DND-41 (cell line): Measurements from ENCODE around the gene PIKFYVE.

Experiments
- EZH2 ChIP-seq: IDR thresholded peaks from 3 replicates; pipeline ENCODE4 v1.6.1; 2012; ENCODE audit warnings: borderline replicate concordance, low read depth, mild to moderate bottlenecking, moderate library complexity, low read length, inconsistent platforms; ENCODE audit not compliant: severe bottlenecking
- TF ChIP-seq, protein P1 (sequence below): IDR thresholded peaks from 2 replicates; pipeline ENCODE4 v1.5.1; 2012; ENCODE audit warnings: borderline replicate concordance, low read length, moderate library complexity, mild to moderate bottlenecking; ENCODE audit not compliant: poor library complexity, severe bottlenecking; ENCODE audit errors: extremely low read depth

DNA sequence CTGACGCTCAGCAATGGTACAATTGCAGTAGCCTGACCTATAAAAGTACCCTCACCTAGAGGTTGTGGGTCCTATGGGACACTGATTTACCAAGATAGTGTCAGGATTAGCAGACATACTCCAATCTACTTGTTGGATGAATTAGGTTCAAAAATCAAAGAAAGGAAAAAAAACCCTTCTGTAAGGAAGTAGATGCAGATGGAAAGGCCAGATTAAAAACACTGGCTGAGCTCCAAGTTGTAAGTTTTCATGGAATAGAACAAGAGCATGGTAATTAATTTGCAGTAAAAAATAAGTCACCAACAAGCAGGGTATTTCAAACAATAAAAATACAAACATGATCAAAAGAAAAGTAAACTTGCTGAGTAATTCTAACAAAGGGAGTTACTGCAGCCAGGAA, 37.6 kb upstream of the PIKFYVE start:
- TF ChIP-seq, protein P1, sequence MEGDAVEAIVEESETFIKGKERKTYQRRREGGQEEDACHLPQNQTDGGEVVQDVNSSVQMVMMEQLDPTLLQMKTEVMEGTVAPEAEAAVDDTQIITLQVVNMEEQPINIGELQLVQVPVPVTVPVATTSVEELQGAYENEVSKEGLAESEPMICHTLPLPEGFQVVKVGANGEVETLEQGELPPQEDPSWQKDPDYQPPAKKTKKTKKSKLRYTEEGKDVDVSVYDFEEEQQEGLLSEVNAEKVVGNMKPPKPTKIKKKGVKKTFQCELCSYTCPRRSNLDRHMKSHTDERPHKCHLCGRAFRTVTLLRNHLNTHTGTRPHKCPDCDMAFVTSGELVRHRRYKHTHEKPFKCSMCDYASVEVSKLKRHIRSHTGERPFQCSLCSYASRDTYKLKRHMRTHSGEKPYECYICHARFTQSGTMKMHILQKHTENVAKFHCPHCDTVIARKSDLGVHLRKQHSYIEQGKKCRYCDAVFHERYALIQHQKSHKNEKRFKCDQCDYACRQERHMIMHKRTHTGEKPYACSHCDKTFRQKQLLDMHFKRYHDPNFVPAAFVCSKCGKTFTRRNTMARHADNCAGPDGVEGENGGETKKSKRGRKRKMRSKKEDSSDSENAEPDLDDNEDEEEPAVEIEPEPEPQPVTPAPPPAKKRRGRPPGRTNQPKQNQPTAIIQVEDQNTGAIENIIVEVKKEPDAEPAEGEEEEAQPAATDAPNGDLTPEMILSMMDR, result no peak
- TF ChIP-seq EZH2, result no peak
